ENCODE data around the gene INSIG1.

The INSIG1 gene

DNA sequence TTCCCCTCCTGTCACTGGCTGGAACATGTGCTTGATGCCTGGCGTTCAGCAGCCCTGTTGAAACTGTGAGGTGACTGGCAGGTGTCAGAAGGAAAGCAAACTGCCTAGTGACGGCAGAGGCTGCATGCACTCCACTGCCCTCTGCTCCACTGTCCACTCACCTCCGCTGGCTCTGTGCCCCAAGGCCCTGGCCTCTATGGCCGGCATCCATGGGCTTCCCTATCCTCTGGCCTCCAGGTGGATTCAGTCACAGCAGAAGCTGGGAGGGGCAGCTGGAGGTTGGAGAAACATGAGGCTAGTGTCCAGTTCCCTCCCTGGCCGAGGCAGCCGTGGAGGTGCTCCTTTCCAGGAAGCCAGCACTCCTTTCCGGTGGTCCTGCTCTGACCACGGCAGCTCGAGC is 31.2 kb upstream of the INSIG1 start:
- no peak for DNase-seq (ENCODE audit: low read depth)

DNA sequence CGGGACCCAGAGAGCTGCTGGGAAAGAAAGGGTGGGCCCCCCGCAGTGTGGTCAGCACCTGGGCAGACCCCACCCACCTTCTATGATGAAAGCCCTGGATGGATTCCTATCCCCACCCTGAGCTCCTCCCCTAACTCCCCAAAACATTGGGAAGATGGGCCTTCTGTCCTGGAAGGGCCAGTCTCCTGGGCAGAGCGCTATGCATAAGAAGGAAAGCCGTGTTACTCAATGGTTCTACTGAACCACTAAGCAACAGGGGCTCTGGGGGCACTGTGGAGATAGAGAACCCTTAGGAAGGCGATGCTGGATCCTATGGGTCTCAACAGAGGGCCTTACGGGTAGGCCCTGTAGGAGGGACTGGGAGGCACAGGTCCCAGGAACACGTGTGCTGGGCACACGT is 30.7 kb upstream of the INSIG1 start:
- no peak for DNase-seq (ENCODE audit: low read depth)

GRCh38 chr7:155267436-155267835 is 30.2 kb upstream of the INSIG1 start:
- no peak for DNase-seq (ENCODE audit: low read depth)

GRCh38 chr7:155268211-155268610 is 29.5 kb upstream of the INSIG1 start:
- no peak for DNase-seq (ENCODE audit: low read depth)

DNA sequence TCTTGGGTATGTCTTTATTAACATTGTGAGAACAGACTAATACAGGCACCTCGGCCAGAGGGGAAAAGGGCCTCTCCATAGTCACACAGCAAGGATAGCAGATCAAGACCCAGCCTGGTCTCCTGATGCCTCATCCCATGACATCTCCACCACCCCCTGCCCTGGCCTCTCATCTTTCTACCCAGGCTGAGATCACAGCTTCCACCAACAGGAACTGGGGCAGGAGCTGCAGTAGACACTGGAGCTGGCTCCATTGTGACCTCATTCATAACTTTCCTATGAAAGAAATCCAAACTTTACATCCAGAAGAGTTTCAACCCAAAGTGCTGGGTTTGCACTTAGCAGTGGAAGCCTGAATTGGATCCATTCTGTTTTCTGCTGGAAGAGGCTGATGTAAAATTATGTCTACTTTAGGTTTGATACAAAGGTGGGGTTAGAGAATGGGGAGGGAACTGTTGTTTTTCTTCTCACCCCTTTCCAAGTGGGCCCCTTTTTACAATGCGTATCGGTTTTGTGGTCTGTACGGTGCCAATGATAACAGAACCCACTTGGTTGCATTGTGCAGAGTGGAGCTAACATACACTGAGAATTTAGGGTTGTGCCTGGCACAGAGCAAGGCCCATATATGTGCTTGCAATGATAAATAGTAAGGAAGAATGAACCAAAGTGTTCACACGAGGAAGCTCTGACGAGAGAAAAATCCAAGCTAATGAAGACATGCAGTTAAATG is 28.6 kb upstream of the INSIG1 start:
- DNase-seq (ENCODE audit: low read depth), result no peak

DNA sequence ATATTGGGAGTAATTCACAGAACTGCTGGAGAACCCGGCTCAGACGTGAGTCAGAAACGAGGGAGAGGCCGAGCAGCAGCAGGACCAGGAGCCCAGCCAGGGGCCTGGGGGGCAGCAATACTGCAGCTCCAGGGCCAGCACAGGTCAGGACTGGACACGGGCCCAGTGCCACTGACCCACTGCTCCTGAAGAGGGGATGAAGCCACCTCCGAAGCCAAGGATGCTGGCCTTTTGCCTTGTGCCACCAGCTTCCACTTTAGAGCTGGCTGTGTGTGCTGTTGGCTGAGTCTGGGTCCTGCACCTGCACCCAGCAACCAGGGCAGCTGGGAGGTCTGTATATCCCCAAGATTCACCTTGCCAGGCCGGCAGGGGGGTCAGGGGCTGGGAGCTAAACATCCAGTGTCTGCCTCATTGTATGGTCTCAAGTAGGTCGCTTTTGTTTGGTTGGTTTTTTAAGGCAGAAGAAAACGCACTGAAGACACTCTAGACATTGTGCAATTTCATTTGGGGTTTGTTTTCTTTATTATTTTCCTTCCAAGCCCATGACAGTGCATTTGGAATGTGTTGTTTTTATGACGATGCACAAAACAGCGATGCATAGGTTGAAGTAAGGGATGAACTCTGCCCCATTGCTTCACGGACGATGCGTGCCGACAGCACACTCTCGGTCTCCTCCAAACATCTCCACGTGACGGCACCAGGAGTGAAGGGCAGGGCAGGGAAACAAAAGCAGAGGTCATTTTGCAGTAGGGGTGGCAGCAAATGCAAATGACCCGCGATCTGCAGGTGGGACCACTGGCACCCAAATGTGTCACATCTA is 27.7 kb upstream of the INSIG1 start:
- peak; percentile 16 for DNase-seq (ENCODE audit: low read depth)

DNA sequence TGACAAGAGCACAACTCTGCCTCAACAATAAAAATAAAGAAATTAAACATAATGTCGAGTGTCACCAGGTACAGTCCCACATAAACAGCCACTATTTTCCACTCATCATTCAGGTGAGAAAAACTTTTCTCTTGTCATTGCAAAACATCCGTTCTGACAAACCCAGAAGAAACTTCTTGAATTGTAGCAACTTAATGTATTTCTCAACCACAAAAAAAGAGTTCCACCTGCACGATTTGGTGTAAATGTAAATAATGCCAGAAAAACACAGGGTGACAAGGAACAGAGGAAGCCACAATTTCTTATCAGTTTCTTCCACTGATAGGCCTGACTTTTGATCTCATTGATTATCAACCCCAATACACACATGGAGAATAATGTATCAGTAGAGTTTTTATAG is 26.8 kb upstream of the INSIG1 start:
- DNase-seq (ENCODE audit: low read depth), result no peak

DNA sequence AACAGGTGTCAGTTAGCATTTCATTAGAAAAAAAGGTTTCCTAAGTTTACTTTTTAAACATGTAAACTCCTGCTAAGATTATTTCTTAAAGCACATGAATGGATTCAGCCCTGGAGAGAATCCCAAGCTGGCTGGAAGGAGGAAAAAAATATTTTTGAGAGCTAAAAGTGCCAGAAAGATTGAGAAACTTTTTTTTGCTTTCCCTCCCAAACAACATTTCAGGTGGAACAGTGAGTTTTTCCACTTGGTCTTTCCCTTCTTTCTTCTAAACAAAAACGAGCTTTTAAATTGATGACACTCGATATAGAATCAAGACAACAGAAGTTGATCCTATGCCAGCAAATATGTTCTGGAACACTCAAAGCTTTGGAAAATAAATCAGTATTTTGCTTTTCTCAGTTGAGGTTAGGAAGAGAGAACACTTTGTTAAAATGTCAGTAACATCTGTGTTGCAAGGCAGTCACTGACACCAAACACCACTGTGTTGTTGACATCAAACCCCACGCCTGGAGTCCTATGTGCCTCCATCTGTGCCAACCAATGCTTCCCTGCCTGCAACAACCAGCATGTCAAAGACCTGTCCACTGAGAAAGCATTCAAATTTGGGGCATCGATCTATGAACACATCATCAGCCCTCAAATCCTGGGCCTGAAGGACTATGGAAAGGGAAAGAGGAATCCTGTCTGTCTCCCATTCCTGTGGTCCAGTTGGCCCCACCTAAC is 22.9 kb upstream of the INSIG1 start:
- DNase-seq (ENCODE audit: low read depth), result no peak

DNA sequence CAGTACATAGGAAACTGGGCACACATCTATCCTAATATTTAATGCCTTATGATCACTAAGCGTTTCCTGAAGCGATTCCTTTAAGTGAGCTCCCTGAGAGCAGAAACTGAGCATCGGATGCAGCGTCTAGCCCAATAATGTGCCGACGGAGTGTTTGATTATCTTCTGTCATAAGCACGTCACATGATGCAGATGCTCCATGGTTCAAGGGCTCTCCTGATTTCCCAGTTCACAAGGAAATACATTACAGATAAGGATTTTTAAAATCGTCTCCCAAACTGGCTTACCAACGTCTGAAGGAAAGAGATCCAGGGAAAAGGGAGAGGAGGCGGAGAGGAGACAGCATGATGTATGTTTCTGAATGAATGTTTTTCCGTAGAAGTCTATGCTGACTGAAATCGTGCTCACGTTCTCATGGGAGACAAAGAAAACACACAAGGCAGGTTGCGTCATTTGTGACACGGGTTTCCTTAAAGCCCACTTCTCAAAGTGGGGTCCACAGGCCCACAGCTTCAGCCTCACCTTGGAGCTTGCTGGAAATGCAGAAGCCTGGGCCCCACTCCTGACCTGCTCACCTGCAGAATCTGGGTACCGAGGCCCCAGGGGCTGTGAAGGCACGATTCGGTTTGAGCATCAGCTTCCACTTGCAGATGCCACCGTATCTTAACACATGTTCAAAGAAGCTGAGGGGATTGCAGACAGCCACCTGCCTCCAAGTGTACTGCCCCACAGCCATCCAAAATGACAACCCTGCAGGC is 21.5 kb upstream of the INSIG1 start:
- DNase-seq (ENCODE audit: low read depth), result no peak

- DNase-seq (ENCODE audit: low read depth), result no peak
Observed at GRCh38 chr7:155276800-155277375, 20.8 kb upstream of the INSIG1 start.

- DNase-seq (ENCODE audit: low read depth), result peak; percentile 39
Observed at GRCh38 chr7:155277385-155277994, 20.2 kb upstream of the INSIG1 start.

GRCh38 chr7:155278921-155279320 is 18.8 kb upstream of the INSIG1 start:
- no peak for DNase-seq (ENCODE audit: low read depth)

GRCh38 chr7:155279787-155280445 is 17.8 kb upstream of the INSIG1 start:
- no peak for DNase-seq (ENCODE audit: low read depth)

DNA sequence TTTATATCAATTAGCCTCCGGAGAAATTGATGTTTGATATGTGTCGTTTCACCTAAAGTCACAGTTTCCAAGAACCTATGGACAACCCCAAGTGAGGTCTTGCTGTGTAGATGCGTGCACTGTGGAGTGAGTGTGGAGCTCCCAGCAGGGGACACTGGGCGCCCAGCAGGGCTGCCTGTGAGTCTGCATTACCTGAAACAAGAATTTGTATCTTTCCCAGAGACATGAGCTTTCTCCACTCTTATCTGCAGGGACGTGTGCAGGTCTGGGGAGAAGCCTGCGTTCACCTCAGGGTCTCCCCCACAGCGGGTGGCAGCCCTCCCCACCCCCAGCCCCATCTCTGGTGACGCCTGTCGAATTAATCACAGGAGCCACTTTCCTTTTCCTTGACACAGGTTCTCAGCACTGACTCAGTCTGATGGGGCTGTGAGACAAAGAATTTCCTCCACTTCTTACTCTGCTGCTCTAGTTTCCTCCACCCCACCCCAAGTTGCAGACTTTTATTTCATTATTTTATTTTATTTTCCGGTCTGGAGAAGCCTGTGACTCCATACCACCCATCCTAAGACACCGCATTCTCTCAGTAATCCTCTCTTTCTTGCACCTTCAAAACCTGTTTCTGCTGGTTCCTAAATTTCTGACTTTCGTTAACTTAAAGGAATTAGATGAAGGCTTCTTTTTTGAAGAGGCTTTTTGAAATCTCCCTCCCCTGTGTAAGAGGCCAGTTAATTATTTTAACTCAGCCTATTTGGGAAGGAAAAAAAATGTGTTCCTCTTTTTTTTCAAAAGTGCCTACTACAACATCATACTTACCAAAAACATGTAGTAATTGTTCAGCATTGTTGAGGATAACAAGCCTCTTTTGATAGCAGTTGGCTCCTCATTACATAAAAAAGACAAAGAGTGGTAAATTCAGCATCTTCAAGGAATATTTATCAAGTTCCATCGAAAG is 17.0 kb upstream of the INSIG1 start:
- no peak for DNase-seq (ENCODE audit: low read depth)

GRCh38 chr7:155281398-155281969 is 16.2 kb upstream of the INSIG1 start:
- DNase-seq (ENCODE audit: low read depth), result no peak

GRCh38 chr7:155282671-155283070 is 15.0 kb upstream of the INSIG1 start:
- no peak for DNase-seq (ENCODE audit: low read depth)

- DNase-seq (ENCODE audit: low read depth), result no peak
Observed at GRCh38 chr7:155283565-155284194, 14.0 kb upstream of the INSIG1 start.

GRCh38 chr7:155284496-155285274 is 13.0 kb upstream of the INSIG1 start:
- no peak for DNase-seq (ENCODE audit: low read depth)
